IMR-90 (cell line): ENCODE results near the gene AGPAT1.

ENCODE experiments used
- POLR2A ChIP-seq: IDR thresholded peaks from 2 replicates; pipeline ENCODE4 v1.6.1; 2012; ENCODE audit warnings: mild to moderate bottlenecking, low read depth, low read length
- RCOR1 ChIP-seq: IDR thresholded peaks from 2 replicates; pipeline ENCODE4 v1.6.1; 2012; ENCODE audit warnings: mild to moderate bottlenecking, low read length, improper control_type of control experiment; ENCODE audit not compliant: insufficient replicate concordance
- TF ChIP-seq, protein P1 (sequence below): conservative IDR thresholded peaks from 2 replicates; pipeline ENCODE4 v1.5.1; 2012; ENCODE audit warnings: mild to moderate bottlenecking, low read depth, low read length, improper control_type of control experiment
- TF ChIP-seq, protein P2 (sequence below): fragments of 150-350 bp; IDR thresholded peaks from 2 replicates; pipeline ENCODE4 v1.6.1; 2017; ENCODE audit warnings: mild to moderate bottlenecking, antibody characterized with exemption, low read length, low read depth

DNA sequence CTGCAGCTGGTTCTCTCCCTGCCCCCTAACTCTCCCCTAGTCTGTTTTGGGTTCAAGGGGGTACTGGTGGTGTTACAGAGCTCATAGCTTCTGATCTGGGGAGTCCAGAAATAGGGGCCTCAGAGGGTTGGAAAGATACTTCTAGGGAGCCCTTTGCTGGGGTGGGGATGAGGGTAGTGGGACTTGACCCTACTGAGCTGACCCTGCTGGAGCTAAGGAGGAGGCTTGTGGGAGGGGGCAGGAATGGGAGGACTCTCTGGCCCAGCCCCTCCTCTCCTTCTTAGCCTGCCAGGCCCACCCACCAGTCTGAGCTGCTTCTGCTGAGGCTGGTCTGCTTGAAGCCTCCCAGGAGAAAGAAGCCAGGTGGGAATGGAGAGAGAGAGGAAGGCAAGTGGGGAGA, 11.6 kb downstream of the AGPAT1 start, which contains the start of gene EGFL8:
- TF ChIP-seq, protein P1, sequence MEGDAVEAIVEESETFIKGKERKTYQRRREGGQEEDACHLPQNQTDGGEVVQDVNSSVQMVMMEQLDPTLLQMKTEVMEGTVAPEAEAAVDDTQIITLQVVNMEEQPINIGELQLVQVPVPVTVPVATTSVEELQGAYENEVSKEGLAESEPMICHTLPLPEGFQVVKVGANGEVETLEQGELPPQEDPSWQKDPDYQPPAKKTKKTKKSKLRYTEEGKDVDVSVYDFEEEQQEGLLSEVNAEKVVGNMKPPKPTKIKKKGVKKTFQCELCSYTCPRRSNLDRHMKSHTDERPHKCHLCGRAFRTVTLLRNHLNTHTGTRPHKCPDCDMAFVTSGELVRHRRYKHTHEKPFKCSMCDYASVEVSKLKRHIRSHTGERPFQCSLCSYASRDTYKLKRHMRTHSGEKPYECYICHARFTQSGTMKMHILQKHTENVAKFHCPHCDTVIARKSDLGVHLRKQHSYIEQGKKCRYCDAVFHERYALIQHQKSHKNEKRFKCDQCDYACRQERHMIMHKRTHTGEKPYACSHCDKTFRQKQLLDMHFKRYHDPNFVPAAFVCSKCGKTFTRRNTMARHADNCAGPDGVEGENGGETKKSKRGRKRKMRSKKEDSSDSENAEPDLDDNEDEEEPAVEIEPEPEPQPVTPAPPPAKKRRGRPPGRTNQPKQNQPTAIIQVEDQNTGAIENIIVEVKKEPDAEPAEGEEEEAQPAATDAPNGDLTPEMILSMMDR: no peak
- TF ChIP-seq POLR2A (no peak), RCOR1 (no peak)
- TF ChIP-seq, protein P2, sequence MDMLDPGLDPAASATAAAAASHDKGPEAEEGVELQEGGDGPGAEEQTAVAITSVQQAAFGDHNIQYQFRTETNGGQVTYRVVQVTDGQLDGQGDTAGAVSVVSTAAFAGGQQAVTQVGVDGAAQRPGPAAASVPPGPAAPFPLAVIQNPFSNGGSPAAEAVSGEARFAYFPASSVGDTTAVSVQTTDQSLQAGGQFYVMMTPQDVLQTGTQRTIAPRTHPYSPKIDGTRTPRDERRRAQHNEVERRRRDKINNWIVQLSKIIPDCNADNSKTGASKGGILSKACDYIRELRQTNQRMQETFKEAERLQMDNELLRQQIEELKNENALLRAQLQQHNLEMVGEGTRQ: no peak
